Gastrocnemius medialis (tissue), 4 donors: ENCODE measurements around the gene ECHDC3. TPM values are rescaled to one million over a fixed set of nuclear protein-coding genes. Genes with fewer than 3 reads are reported as not detected.

ENCODE experiments used
- ATAC-seq, 2 donors: fragments of 150-250 bp; one replicate each; pipeline ENCODE4 v1.9.1; 2016
- DNase-seq, 2 donors: peaks; one replicate each; pipeline ENCODE4 v3.0.0-alpha.2; 2019
- H3K27ac ChIP-seq, 4 donors: fragments of 200-600 bp; sonication (generic); 1 replicate in 1 of 4; 2 replicates in 3 of 4; pipeline ENCODE4 v1.5.1; 2016 to 2018; ENCODE audit warnings: mild to moderate bottlenecking in 2 of 4, moderate library complexity in 1 of 4
- H3K27me3 ChIP-seq, 3 donors: fragments of 200-600 bp; sonication (generic) in 2 of 3; 1 replicate in 1 of 3; 2 replicates in 2 of 3; pipeline versions ENCODE4 v1.5.1 to v1.6.0; 2016 to 2019; ENCODE audit warnings: mild to moderate bottlenecking in 1 of 3, moderate library complexity in 1 of 3
- H3K36me3 ChIP-seq, 2 donors: fragments of 200-600 bp; sonication (generic) in 1 of 2; one replicate each; pipeline ENCODE4 v1.5.1; 2017 to 2018
- H3K4me1 ChIP-seq, 2 donors: fragments of 200-600 bp; sonication (generic) in 1 of 2; one replicate each; pipeline ENCODE4 v1.5.1; 2016 to 2017; ENCODE audit warnings: mild to moderate bottlenecking in 2 of 2
- H3K4me3 ChIP-seq, 4 donors: fragments of 200-600 bp; sonication (generic) in 3 of 4; 1 replicate in 1 of 4; 2 replicates in 3 of 4; pipeline ENCODE4 v1.5.1; 2016 to 2019; ENCODE audit warnings: mild to moderate bottlenecking in 2 of 4
- H3K9me3 ChIP-seq, 3 donors: fragments of 200-600 bp; sonication (generic) in 2 of 3; 1 replicate in 1 of 3; 2 replicates in 2 of 3; pipeline ENCODE4 v1.5.1; 2016 to 2019
- CTCF ChIP-seq, 5 experiments: fragments of 450-650 bp in 3 of 5; fragments of 200-600 bp in 2 of 5; sonication (generic) in 2 of 5; IDR thresholded peaks in 4 of 5; conservative IDR thresholded peaks in 1 of 5; 1 replicate in 4 of 5; 2 replicates in 1 of 5; pipeline ENCODE4 v1.5.1; 2016 to 2019; ENCODE audit warnings: antibody characterized with exemption in 5 of 5, mild to moderate bottlenecking in 3 of 5, moderate library complexity in 3 of 5
- POLR2A ChIP-seq, 2 donors: fragments of 450-650 bp; IDR thresholded peaks; one replicate each; pipeline ENCODE4 v1.6.1; 2017; ENCODE audit warnings: antibody characterized with exemption in 2 of 2, mild to moderate bottlenecking in 2 of 2, moderate library complexity in 2 of 2
- in situ Hi-C, 4 donors: fragments of 200-750 bp; cut with MboI; loops; one replicate each; pipeline versions ENCODE4 v1.15.0 to v1.8.0; 2017; ENCODE audit warnings: low sequenced_read_pairs in 4 of 4
- intact Hi-C: fragments of 100-400 bp; cut with DNase I; formaldehyde crosslinking; loops from one replicate; pipeline ENCODE4 v1.15.1; 2023; ENCODE audit warnings: low total_unique reads
- total RNA-seq, 4 donors: library from RNA; depleted of rRNA; stranded (reverse); fragments of >200 nt; gene quantifications; one replicate each; pipeline versions ENCODE4 v1.1.0 to v1.2.3, GENCODE V29; 2016

Gene ECHDC3
- total RNA-seq, 4 donors from 2014 or later = 465 to 605 (median 490) TPM

DNA sequence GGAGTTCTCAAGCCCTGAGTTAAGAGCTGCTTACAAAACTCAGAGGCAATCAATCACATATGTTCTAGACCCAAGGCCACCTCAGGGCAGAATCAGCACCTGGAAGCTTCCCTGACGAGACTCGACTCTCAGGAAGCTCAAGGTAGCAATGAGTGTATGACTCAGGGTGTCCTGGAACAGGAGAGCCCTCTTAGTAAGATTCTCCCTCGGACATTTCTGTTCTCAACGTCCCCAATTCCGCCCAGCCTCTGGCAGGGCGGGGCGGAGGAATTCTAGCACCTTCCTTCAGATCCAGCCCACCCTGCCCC is 41.3 kb downstream of the ECHDC3 start:
- TF ChIP-seq CTCF (IDR thresholded peaks at IDR 0.05 in 4 of 5, conservative IDR thresholded peaks at IDR 0.05 in 1 of 5) (no peak), POLR2A (IDR thresholded peaks at IDR 0.05) (no peak)

DNA sequence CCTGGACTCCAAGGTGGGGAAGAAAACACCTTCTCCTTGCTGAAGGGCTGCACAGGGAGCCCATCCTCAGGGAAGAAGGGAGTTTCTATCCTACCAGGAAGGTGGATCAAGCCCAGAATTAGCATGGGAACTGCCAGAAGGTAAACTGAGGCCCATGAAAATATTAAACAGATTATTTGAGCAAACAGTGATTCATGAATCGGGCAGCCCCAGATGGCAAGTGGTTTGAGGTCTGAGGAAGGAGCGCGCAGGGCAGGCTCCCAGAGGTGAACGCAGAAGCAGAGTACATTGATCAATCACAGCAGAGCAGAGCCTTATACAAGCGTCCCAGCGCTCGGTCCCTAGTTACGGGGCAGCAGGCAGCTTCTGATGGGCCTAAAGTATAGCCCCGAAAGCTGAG is 45.2 kb downstream of the ECHDC3 start:
- intact Hi-C loops (no loop called here), in situ Hi-C loops (loop anchor here in 3 of 4 donors (10.0 to 25.0 kb wide), 2 partner anchors 197 to 200 kb away; no protein-coding TSS in a partner anchor)
- no peak overlapping the region for H3K4me3 ChIP-seq
- no peaks in the 10 kb centered on the region for H3K4me1 ChIP-seq
- H3K27me3 ChIP-seq = peaks cover 0 to 2% (median 0%) of the 10 kb centered on the region in 3 donors
- DNase-seq (no peak), ATAC-seq (no peak)
- no peak for TF ChIP-seq POLR2A (IDR thresholded peaks at IDR 0.05)
- no peak for TF ChIP-seq CTCF (IDR thresholded peaks at IDR 0.05 in 4 of 5, conservative IDR thresholded peaks at IDR 0.05 in 1 of 5)
- H3K9me3 ChIP-seq = no peaks in the 10 kb centered on the region
- no peak overlapping the region for H3K27ac ChIP-seq
- H3K36me3 ChIP-seq = no peaks in the 10 kb centered on the region

More for the DNA sequence above, 41.3 kb downstream of the ECHDC3 start:
- ATAC-seq (no peak), DNase-seq (no peak)
- no peaks in the 10 kb centered on the region for H3K36me3 ChIP-seq
- no peak overlapping the region for H3K27ac ChIP-seq
- in situ Hi-C loops = loop anchor here in 3 of 4 donors (10.0 to 25.0 kb wide), 2 partner anchors 201 to 204 kb away; no protein-coding TSS in a partner anchor
- H3K9me3 ChIP-seq = no peaks in the 10 kb centered on the region
- peaks cover 0 to 2% (median 0%) of the 10 kb centered on the region in 3 donors for H3K27me3 ChIP-seq
- no peak overlapping the region for H3K4me3 ChIP-seq
- H3K4me1 ChIP-seq = no peaks in the 10 kb centered on the region
- intact Hi-C loops = loop anchor here (5.0 kb wide), 1 partner anchor 204 kb away; no protein-coding TSS in a partner anchor

GRCh38 chr10:11787846-11788245 is 45.7 kb downstream of the ECHDC3 start:
- in situ Hi-C loops = loop anchor here in 3 of 4 donors (10.0 to 25.0 kb wide), 2 partner anchors 197 to 199 kb away; no protein-coding TSS in a partner anchor

DNA sequence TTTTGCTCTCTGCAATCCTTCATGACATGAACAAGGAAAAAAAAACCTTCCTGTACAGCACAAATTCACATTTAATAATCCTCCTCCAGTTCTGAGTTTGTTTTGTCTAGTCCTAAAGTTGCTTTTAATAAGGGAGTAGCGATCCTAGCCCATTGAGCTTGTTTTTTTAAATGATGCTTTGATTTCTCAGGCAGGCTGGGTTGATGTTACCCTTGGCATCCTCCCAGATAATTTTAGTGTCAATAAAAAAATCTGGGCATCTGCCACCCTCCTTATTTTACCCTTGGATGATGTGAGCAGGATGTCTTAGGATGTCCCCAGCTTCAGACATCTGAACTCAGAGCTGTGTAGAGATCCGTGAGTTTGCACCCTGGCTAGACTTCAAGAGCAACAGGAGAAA is 47.1 kb downstream of the ECHDC3 start:
- no peak for TF ChIP-seq POLR2A (IDR thresholded peaks at IDR 0.05)
- TF ChIP-seq CTCF (IDR thresholded peaks at IDR 0.05 in 4 of 5, conservative IDR thresholded peaks at IDR 0.05 in 1 of 5) = no peak
- H3K4me3 ChIP-seq = no peak overlapping the region
- intact Hi-C loops = no loop called here
- in situ Hi-C loops = loop anchor here in 3 of 4 donors (10.0 to 25.0 kb wide), 2 partner anchors 195 to 198 kb away; no protein-coding TSS in a partner anchor
- H3K27me3 ChIP-seq = peaks cover 0 to 2% (median 0%) of the 10 kb centered on the region in 3 donors
- H3K4me1 ChIP-seq = no peaks in the 10 kb centered on the region
- DNase-seq = no peak
- ATAC-seq = no peak
- no peaks in the 10 kb centered on the region for H3K36me3 ChIP-seq
- H3K9me3 ChIP-seq = no peaks in the 10 kb centered on the region
- H3K27ac ChIP-seq = no peak overlapping the region

More at GRCh38 chr10:11787846-11788245, 45.7 kb downstream of the ECHDC3 start:
- no peak for ATAC-seq
- TF ChIP-seq POLR2A (IDR thresholded peaks at IDR 0.05) (no peak), CTCF (IDR thresholded peaks at IDR 0.05 in 4 of 5, conservative IDR thresholded peaks at IDR 0.05 in 1 of 5) (no peak)
- no peaks in the 10 kb centered on the region for H3K9me3 ChIP-seq
- intact Hi-C loops = no loop called here
- no peak overlapping the region for H3K4me3 ChIP-seq
- no peaks in the 10 kb centered on the region for H3K36me3 ChIP-seq
- no peak for DNase-seq
- no peaks in the 10 kb centered on the region for H3K4me1 ChIP-seq
- H3K27me3 ChIP-seq = peaks cover 0 to 2% (median 0%) of the 10 kb centered on the region in 3 donors
- H3K27ac ChIP-seq = no peak overlapping the region

DNA sequence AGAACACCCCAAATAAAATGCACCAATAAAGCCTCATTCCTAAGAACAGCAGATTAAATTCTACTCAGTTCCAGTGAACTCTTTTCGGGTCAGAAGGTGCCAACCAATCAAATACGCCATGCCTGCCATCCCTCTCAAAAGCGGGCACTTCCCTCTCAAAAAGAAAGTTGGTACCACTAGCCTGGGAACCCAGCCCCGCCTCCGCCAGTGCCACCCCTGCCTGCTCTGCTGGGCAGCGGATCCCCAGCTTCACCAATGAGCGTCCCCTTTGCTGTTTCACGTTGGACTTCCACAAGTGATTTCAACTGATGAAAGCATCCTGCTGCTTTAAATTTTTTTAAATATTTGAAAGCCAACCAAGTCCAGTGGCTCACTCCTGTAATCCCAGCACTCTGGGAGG is 47.8 kb downstream of the ECHDC3 start:
- no peaks in the 10 kb centered on the region for H3K36me3 ChIP-seq
- H3K9me3 ChIP-seq = no peaks in the 10 kb centered on the region
- intact Hi-C loops = no loop called here
- peaks cover 0 to 2% (median 0%) of the 10 kb centered on the region in 3 donors for H3K27me3 ChIP-seq
- ATAC-seq = no peak
- TF ChIP-seq POLR2A (IDR thresholded peaks at IDR 0.05) (no peak), CTCF (IDR thresholded peaks at IDR 0.05 in 4 of 5, conservative IDR thresholded peaks at IDR 0.05 in 1 of 5) (no peak)
- no peaks in the 10 kb centered on the region for H3K4me1 ChIP-seq
- in situ Hi-C loops = loop anchor here in 3 of 4 donors (10.0 to 25.0 kb wide), 2 partner anchors 195 to 197 kb away; no protein-coding TSS in a partner anchor
- no peak overlapping the region for H3K4me3 ChIP-seq
- DNase-seq = no peak
- H3K27ac ChIP-seq = no peak overlapping the region
